Measurements from ENCODE around the gene SUMO4.

DNA sequence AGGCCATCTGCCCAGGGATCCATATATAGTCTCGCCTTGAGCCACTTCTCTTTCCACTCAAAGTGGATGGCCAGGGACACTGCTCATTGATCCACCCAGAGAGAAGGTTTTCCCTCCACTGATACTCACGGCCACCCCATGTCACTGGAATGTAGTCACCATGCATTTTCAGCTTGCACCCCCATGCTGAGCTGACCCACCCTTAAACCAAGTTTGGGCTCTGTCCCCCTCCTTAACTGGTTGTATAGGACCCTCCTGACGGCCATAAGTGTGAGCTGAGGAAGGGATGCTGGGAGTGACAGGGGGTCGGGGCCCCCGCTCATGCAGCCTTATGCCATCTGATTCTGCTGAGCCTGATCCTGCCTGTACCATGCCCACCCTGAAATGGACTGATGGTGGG lies 25.7 kb downstream of the SUMO4 start:
- TF ChIP-seq, protein P1, sequence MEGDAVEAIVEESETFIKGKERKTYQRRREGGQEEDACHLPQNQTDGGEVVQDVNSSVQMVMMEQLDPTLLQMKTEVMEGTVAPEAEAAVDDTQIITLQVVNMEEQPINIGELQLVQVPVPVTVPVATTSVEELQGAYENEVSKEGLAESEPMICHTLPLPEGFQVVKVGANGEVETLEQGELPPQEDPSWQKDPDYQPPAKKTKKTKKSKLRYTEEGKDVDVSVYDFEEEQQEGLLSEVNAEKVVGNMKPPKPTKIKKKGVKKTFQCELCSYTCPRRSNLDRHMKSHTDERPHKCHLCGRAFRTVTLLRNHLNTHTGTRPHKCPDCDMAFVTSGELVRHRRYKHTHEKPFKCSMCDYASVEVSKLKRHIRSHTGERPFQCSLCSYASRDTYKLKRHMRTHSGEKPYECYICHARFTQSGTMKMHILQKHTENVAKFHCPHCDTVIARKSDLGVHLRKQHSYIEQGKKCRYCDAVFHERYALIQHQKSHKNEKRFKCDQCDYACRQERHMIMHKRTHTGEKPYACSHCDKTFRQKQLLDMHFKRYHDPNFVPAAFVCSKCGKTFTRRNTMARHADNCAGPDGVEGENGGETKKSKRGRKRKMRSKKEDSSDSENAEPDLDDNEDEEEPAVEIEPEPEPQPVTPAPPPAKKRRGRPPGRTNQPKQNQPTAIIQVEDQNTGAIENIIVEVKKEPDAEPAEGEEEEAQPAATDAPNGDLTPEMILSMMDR (IDR thresholded peaks at IDR 0.05): no peak
- no peak for TF ChIP-seq EZH2 (IDR thresholded peaks at IDR 0.05; ENCODE audit: borderline replicate concordance, insufficient read depth, low read depth, low read length, poor library complexity, severe bottlenecking)
